IMR-90 (cell line): ENCODE measurements around the gene KCNT2. TPM values are rescaled to one million over a fixed set of nuclear protein-coding genes. Genes with fewer than 3 reads are reported as not detected.

Source experiments
- ATAC-seq: fragments of 200-7000 bp; cut with Tn5 transposase; 2 replicates; pipeline ENCODE4 v1.9.1; 2020; ENCODE audit warnings: low read depth, mild to moderate bottlenecking, moderate library complexity
- BruUV-seq: library from RNA; stranded (reverse); fragments of 400-500 nt; replicated peaks from 2 replicates; lab custom pipeline; 2021; lab: Mats Ljungman, UMichigan
- CTCF ChIA-PET: fragments of 300-600 bp; formaldehyde crosslinking; extraction: SDS; loops from one replicate; lab custom pipeline; 2021; ENCODE audit warnings: antibody characterized with exemption; lab: Yijun Ruan, JAX
- POLR2A ChIA-PET: fragments of 300-600 bp; sonication (Branson Sonifier 250); formaldehyde crosslinking; loops from one replicate; lab custom pipeline; 2022; ENCODE audit warnings: antibody characterized with exemption; ENCODE audit not compliant: unreplicated experiment; lab: Charles Lee
- DNase-seq: peaks from one replicate; pipeline ENCODE4 v3.0.0; 2013
- H2AFZ ChIP-seq: replicated peaks from 2 replicates; pipeline ENCODE3; 2013; ENCODE audit warnings: low read length, mild to moderate bottlenecking; ENCODE audit not compliant: poor library complexity
- H2AK5ac ChIP-seq: 2 replicates; pipeline ENCODE4 v1.6.1; 2013; ENCODE audit warnings: low read depth, low read length, inconsistent platforms
- H2AK9ac ChIP-seq: replicated peaks from 2 replicates; pipeline ENCODE3; 2013; ENCODE audit warnings: mild to moderate bottlenecking, low read depth, low read length, moderate library complexity; ENCODE audit not compliant: poor library complexity
- H2BK120ac ChIP-seq: 2 replicates; pipeline ENCODE4 v1.6.1; 2013; ENCODE audit warnings: low read depth, low read length, inconsistent platforms
- H2BK15ac ChIP-seq: 3 replicates; pipeline ENCODE4 v1.6.1; 2013; ENCODE audit warnings: low read depth, low read length, inconsistent platforms
- H2BK20ac ChIP-seq: 2 replicates; pipeline ENCODE4 v1.6.1; 2013; ENCODE audit warnings: low read depth, mild to moderate bottlenecking, inconsistent platforms, low read length, moderate library complexity
- H2BK5ac ChIP-seq: 2 replicates; pipeline ENCODE4 v1.6.1; 2013; ENCODE audit warnings: mild to moderate bottlenecking, low read depth, low read length, inconsistent platforms; ENCODE audit not compliant: poor library complexity, severe bottlenecking
- H3K14ac ChIP-seq: replicated peaks from 2 replicates; pipeline ENCODE4 v1.6.1; 2013; ENCODE audit warnings: low read depth, low read length, inconsistent platforms
- H3K18ac ChIP-seq: 2 replicates; pipeline ENCODE4 v1.6.1; 2013; ENCODE audit warnings: low read depth, low read length, control low read depth
- H3K23ac ChIP-seq: 2 replicates; pipeline ENCODE4 v1.6.1; 2013; ENCODE audit warnings: low read depth, low read length, inconsistent platforms
- H3K27ac ChIP-seq: 2 replicates; pipeline ENCODE4 v1.5.1; 2013; ENCODE audit warnings: mild to moderate bottlenecking, control low read depth, low read length; ENCODE audit not compliant: insufficient read depth
- H3K27me3 ChIP-seq: 2 replicates; pipeline ENCODE4 v1.6.1; 2013; ENCODE audit warnings: low read length; ENCODE audit not compliant: control insufficient read depth, insufficient read depth
- H3K36me3 ChIP-seq: 2 replicates; pipeline ENCODE4 v1.6.1; 2013; ENCODE audit warnings: low read length, mixed read lengths; ENCODE audit not compliant: control insufficient read depth, insufficient read depth
- H3K4ac ChIP-seq: 2 replicates; pipeline ENCODE4 v1.6.1; 2013; ENCODE audit warnings: low read depth, low read length, inconsistent platforms
- H3K4me1 ChIP-seq: 2 replicates; pipeline ENCODE4 v1.6.1; 2013; ENCODE audit warnings: low read length, mixed read lengths; ENCODE audit not compliant: control insufficient read depth, insufficient read depth
- H3K4me2 ChIP-seq: 2 replicates; pipeline ENCODE4 v1.6.1; 2013; ENCODE audit warnings: low read depth, mild to moderate bottlenecking, control low read depth, low read length, moderate library complexity
- H3K4me3 ChIP-seq: 2 replicates; pipeline ENCODE4 v1.5.1; 2013; ENCODE audit warnings: low read depth, mild to moderate bottlenecking, control low read depth, low read length, moderate library complexity; ENCODE audit not compliant: insufficient read depth
- H3K56ac ChIP-seq: 2 replicates; pipeline ENCODE4 v1.6.1; 2013; ENCODE audit warnings: low read length, inconsistent platforms; ENCODE audit not compliant: insufficient read depth; ENCODE audit errors: extremely low read depth
- H3K79me1 ChIP-seq, 2 experiments: 2 replicates each; pipeline ENCODE4 v1.6.1; 2013; ENCODE audit warnings: low read length in 2 of 2, inconsistent platforms in 1 of 2, low read depth in 1 of 2
- H3K9ac ChIP-seq: 2 replicates; pipeline ENCODE4 v1.6.1; 2013; ENCODE audit warnings: low read depth, low read length, control low read depth
- H3K9me1 ChIP-seq: 2 replicates; pipeline ENCODE4 v1.6.1; 2013; ENCODE audit warnings: low read length, inconsistent platforms; ENCODE audit not compliant: insufficient read depth
- H3K9me3 ChIP-seq: 2 replicates; pipeline ENCODE4 v1.6.1; 2013; ENCODE audit warnings: low read length; ENCODE audit not compliant: control insufficient read depth, insufficient read depth
- H4K20me1 ChIP-seq: 2 replicates; pipeline ENCODE4 v1.6.1; 2013; ENCODE audit warnings: low read length, inconsistent platforms; ENCODE audit not compliant: insufficient read depth
- H4K5ac ChIP-seq: 2 replicates; pipeline ENCODE4 v1.6.1; 2013; ENCODE audit warnings: mild to moderate bottlenecking, low read depth, low read length, control low read depth
- H4K8ac ChIP-seq, 2 experiments: 2 replicates each; pipeline ENCODE4 v1.6.1; 2013; ENCODE audit warnings: low read depth in 2 of 2, low read length in 2 of 2, control low read depth in 1 of 2, inconsistent platforms in 1 of 2
- H4K91ac ChIP-seq: 2 replicates; pipeline ENCODE4 v1.6.1; 2013; ENCODE audit warnings: low read depth, low read length, inconsistent platforms; ENCODE audit not compliant: insufficient read depth
- BHLHE40 ChIP-seq: fragments of 150-350 bp; IDR thresholded peaks from 2 replicates; pipeline ENCODE4 v1.6.1; 2016; ENCODE audit warnings: mild to moderate bottlenecking, low read depth, low read length
- CEBPB ChIP-seq: IDR thresholded peaks from 2 replicates; pipeline ENCODE4 v1.6.1; 2012; ENCODE audit warnings: low read depth, low read length, improper control_type of control experiment
- CHD1 ChIP-seq: IDR thresholded peaks from 2 replicates; pipeline ENCODE4 v1.6.1; 2012; ENCODE audit warnings: low read depth, low read length, improper control_type of control experiment
- FOS ChIP-seq: fragments of 150-350 bp; IDR thresholded peaks from 2 replicates; pipeline ENCODE4 v1.6.1; 2016; ENCODE audit warnings: low read depth, low read length
- MAFK ChIP-seq: IDR thresholded peaks from 2 replicates; pipeline ENCODE4 v1.6.1; 2012; ENCODE audit warnings: low read depth, low read length, improper control_type of control experiment
- MAZ ChIP-seq: IDR thresholded peaks from 2 replicates; pipeline ENCODE4 v1.6.1; 2012; ENCODE audit warnings: low read depth, mild to moderate bottlenecking, low read length, improper control_type of control experiment, moderate library complexity, borderline replicate concordance
- MXI1 ChIP-seq: IDR thresholded peaks from 2 replicates; pipeline ENCODE4 v1.6.1; 2012; ENCODE audit warnings: low read depth, mild to moderate bottlenecking, low read length, moderate library complexity, borderline replicate concordance
- NFE2L2 ChIP-seq: fragments of 150-350 bp; IDR thresholded peaks from 2 replicates; pipeline ENCODE4 v1.6.1; 2016; ENCODE audit warnings: low read depth, mild to moderate bottlenecking, low read length
- POLR2A ChIP-seq: IDR thresholded peaks from 2 replicates; pipeline ENCODE4 v1.6.1; 2012; ENCODE audit warnings: mild to moderate bottlenecking, low read depth, low read length
- RAD21 ChIP-seq: IDR thresholded peaks from 2 replicates; pipeline ENCODE4 v1.6.1; 2012; ENCODE audit warnings: low read length, improper control_type of control experiment
- RCOR1 ChIP-seq: IDR thresholded peaks from 2 replicates; pipeline ENCODE4 v1.6.1; 2012; ENCODE audit warnings: mild to moderate bottlenecking, low read length, improper control_type of control experiment; ENCODE audit not compliant: insufficient replicate concordance
- RFX5 ChIP-seq: IDR thresholded peaks from 2 replicates; pipeline ENCODE4 v1.8.0; 2012; ENCODE audit warnings: low read depth, mild to moderate bottlenecking, low read length, moderate library complexity
- SMC3 ChIP-seq: fragments of 150-350 bp; IDR thresholded peaks from 2 replicates; pipeline ENCODE4 v1.6.1; 2016; ENCODE audit warnings: low read depth, mild to moderate bottlenecking, antibody characterized with exemption, low read length, moderate library complexity
- WGBS, 2 experiments: methylation state at CpG; one replicate each; pipeline versions ENCODE4 v1.1.5 to v1.1.7; 2013; ENCODE audit warnings: missing lambda C conversion rate in 2 of 2; ENCODE audit not compliant: insufficient read length in 1 of 2; ENCODE audit errors: extremely low coverage in 2 of 2; 5-methylcytosine and 5-hydroxymethylcytosine counted together
- dilution Hi-C: fragments of 300-500 bp; cut with HindIII; formaldehyde crosslinking; loops from one replicate; pipeline ENCODE4 v1.14.3; 2018; ENCODE audit warnings: low sequenced_read_pairs; ENCODE audit not compliant: unreplicated experiment
- in situ Hi-C: fragments of 300-500 bp; cut with MboI; formaldehyde crosslinking; loops from 3 replicates; pipeline ENCODE4 v1.14.3; 2019; ENCODE audit warnings: low sequenced_read_pairs, inconsistent platforms, mixed read lengths
- intact Hi-C: fragments of 100-400 bp; cut with micrococcal nuclease; formaldehyde crosslinking; loops from 2 replicates; pipeline ENCODE4 v1.10.0; 2022
- polyA plus RNA-seq, 3 experiments: library from polyadenylated mRNA; depleted of rRNA; stranded (reverse); fragments of >200 nt; gene quantifications; 2 replicates each; pipeline ENCODE4 v1.2.3, GENCODE V29; 2012; ENCODE audit warnings: low replicate concordance in 1 of 3
- total RNA-seq: library from RNA; depleted of rRNA; stranded (reverse); fragments of >200 nt; gene quantifications from 2 replicates; pipeline ENCODE4 v1.2.3, GENCODE V29; 2012
- TF ChIP-seq, protein P1 (sequence below): conservative IDR thresholded peaks from 2 replicates; pipeline ENCODE4 v1.5.1; 2012; ENCODE audit warnings: mild to moderate bottlenecking, low read depth, low read length, improper control_type of control experiment
- TF ChIP-seq, protein P2 (sequence below): fragments of 150-350 bp; IDR thresholded peaks from 2 replicates; pipeline ENCODE4 v1.6.1; 2017; ENCODE audit warnings: mild to moderate bottlenecking, antibody characterized with exemption, low read length, low read depth
- TF ChIP-seq, protein P3 (sequence below): fragments of 150-350 bp; IDR thresholded peaks from 2 replicates; pipeline ENCODE4 v1.6.1; 2016; ENCODE audit warnings: low read depth, mild to moderate bottlenecking, low read length, moderate library complexity, borderline replicate concordance

The KCNT2 gene
- total and polyA plus RNA-seq, 2 of the 4 experiments (the other 2 are of a cell fraction): 0.22 to 0.72 TPM

DNA sequence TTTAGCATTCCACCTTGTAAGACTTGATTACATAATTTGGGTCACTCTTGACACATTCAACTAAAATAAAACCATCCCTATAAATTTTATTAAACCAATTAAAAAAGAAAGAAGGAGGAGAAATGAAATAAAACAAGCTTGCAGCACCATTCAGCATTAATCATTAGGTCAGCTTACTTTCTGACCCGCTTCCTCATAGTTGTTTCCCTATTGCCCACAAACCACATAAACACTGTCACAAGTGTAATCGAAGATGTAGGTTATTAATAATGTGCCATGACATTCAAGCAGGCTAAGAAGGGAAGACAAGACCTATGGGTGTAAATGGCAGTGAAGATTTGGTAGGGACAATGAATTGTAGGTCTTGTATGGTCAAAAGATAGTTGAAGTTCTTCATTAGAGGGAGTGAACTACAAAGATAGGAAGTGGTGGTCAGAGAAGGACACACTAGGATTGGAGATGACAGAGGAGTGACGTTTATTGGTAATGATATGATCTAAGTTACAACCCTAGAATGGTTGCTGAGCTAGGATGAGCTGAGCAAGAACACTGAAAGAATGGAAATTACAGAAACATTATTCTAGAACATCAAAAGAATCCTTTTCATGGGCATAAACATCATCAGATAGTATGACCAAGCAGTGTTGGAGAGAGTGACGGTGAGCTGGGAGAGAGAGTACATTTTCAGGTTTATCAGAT is 231.5 kb downstream of the KCNT2 start:
- Histone ChIP-seq H4K91ac (no peak overlapping the region), H3K56ac (no peak overlapping the region), H2AFZ (no peak overlapping the region), H3K9me1 (no peaks in the 10 kb centered on the region), H3K23ac (no peak overlapping the region), H3K27ac (no peak overlapping the region), H2AK9ac (no peak overlapping the region), H4K8ac (no peak overlapping the region), H3K4me1 (no peaks in the 10 kb centered on the region), H2BK120ac (no peak overlapping the region), H3K14ac (0 out of 2 replicates have a peak overlapping the region, but pooled peaks have one; percentile 32), H3K4me2 (no peak overlapping the region), H3K4ac (no peak overlapping the region), H3K9me3 (no peaks in the 10 kb centered on the region), H2BK15ac (no peak overlapping the region), H3K79me1 (no peaks in the 10 kb centered on the region), H3K36me3 (no peaks in the 10 kb centered on the region), H3K9ac (no peak overlapping the region), H3K27me3 (no peaks in the 10 kb centered on the region), H2BK5ac (no peak overlapping the region), H3K4me3 (no peak overlapping the region), H4K5ac (no peak overlapping the region), H2AK5ac (no peak overlapping the region), H3K18ac (no peak overlapping the region), H4K20me1 (no peaks in the 10 kb centered on the region), H2BK20ac (no peak overlapping the region)
- dilution Hi-C loops (no loop called here), intact Hi-C loops (no loop called here), in situ Hi-C loops (no loop called here)
- TF ChIP-seq RAD21 (no peak), CHD1 (no peak), BHLHE40 (no peak), NFE2L2 (no peak), POLR2A (no peak), MAFK (no peak), RFX5 (no peak), SMC3 (no peak), MXI1 (no peak), FOS (no peak), CEBPB (no peak), RCOR1 (no peak), MAZ (no peak)
- TF ChIP-seq, protein P1, sequence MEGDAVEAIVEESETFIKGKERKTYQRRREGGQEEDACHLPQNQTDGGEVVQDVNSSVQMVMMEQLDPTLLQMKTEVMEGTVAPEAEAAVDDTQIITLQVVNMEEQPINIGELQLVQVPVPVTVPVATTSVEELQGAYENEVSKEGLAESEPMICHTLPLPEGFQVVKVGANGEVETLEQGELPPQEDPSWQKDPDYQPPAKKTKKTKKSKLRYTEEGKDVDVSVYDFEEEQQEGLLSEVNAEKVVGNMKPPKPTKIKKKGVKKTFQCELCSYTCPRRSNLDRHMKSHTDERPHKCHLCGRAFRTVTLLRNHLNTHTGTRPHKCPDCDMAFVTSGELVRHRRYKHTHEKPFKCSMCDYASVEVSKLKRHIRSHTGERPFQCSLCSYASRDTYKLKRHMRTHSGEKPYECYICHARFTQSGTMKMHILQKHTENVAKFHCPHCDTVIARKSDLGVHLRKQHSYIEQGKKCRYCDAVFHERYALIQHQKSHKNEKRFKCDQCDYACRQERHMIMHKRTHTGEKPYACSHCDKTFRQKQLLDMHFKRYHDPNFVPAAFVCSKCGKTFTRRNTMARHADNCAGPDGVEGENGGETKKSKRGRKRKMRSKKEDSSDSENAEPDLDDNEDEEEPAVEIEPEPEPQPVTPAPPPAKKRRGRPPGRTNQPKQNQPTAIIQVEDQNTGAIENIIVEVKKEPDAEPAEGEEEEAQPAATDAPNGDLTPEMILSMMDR: no peak
- TF ChIP-seq, protein P2, sequence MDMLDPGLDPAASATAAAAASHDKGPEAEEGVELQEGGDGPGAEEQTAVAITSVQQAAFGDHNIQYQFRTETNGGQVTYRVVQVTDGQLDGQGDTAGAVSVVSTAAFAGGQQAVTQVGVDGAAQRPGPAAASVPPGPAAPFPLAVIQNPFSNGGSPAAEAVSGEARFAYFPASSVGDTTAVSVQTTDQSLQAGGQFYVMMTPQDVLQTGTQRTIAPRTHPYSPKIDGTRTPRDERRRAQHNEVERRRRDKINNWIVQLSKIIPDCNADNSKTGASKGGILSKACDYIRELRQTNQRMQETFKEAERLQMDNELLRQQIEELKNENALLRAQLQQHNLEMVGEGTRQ: no peak
- TF ChIP-seq, protein P3, sequence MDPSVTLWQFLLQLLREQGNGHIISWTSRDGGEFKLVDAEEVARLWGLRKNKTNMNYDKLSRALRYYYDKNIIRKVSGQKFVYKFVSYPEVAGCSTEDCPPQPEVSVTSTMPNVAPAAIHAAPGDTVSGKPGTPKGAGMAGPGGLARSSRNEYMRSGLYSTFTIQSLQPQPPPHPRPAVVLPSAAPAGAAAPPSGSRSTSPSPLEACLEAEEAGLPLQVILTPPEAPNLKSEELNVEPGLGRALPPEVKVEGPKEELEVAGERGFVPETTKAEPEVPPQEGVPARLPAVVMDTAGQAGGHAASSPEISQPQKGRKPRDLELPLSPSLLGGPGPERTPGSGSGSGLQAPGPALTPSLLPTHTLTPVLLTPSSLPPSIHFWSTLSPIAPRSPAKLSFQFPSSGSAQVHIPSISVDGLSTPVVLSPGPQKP: no peak
- ChIA-PET POLR2A (no interaction called here), CTCF (no interaction called here)
- no TSS peak for BruUV-seq
- ATAC-seq (no peak), DNase-seq (no peak)
- WGBS, 2 experiments: no CpG with 5 or more reads among the region's 4 CpGs
